HS-5 (cell line): ENCODE data around the gene RRP15.

Experiments used
- DNase-seq: peaks from one replicate; pipeline ENCODE4 v3.0.0-alpha.2; 2012; ENCODE audit warnings: low read depth

Gene RRP15

GRCh38 chr1:218284917-218285635 is at the start of gene RRP15:
TSS of gene RRP15 (plus strand) at chr1:218285293. CDS start at chr1:218285317, 24 bp downstream.
- DNase-seq: peak; percentile 60

- DNase-seq: peak; percentile 14
These were observed 42.9 kb upstream of the RRP15 start for GRCh38 chr1:218242171-218242570.

- DNase-seq: no peak
These were observed 37.8 kb upstream of the RRP15 start for GRCh38 chr1:218247339-218247738.

GRCh38 chr1:218249338-218250140 is 35.6 kb upstream of the RRP15 start:
- no peak for DNase-seq

GRCh38 chr1:218250492-218250891 is 34.6 kb upstream of the RRP15 start:
- DNase-seq: no peak

GRCh38 chr1:218254296-218254946 is 30.7 kb upstream of the RRP15 start:
- DNase-seq: no peak

- DNase-seq: no peak
These were observed 30.0 kb upstream of the RRP15 start for GRCh38 chr1:218255090-218255489.

- DNase-seq: no peak
These were observed 27.7 kb upstream of the RRP15 start for GRCh38 chr1:218257371-218257770.

GRCh38 chr1:218257971-218258370 is 27.1 kb upstream of the RRP15 start:
- no peak for DNase-seq

GRCh38 chr1:218259339-218259738 is 25.8 kb upstream of the RRP15 start:
- DNase-seq: no peak

- no peak for DNase-seq
These were observed 25.3 kb upstream of the RRP15 start for GRCh38 chr1:218259800-218260199.

- DNase-seq: no peak
These were observed 22.8 kb upstream of the RRP15 start for GRCh38 chr1:218262259-218262658.

GRCh38 chr1:218266356-218266755 is 18.7 kb upstream of the RRP15 start:
- DNase-seq: peak; percentile 14

- no peak for DNase-seq
These were observed 12.7 kb upstream of the RRP15 start for GRCh38 chr1:218272366-218272765.

- no peak for DNase-seq
These were observed 11.2 kb upstream of the RRP15 start for GRCh38 chr1:218273762-218274479.

GRCh38 chr1:218274511-218274910 is 10.6 kb upstream of the RRP15 start:
- no peak for DNase-seq

GRCh38 chr1:218275823-218276222 is 9.3 kb upstream of the RRP15 start:
- DNase-seq: no peak

GRCh38 chr1:218281285-218281684 is 3.8 kb upstream of the RRP15 start:
- no peak for DNase-seq

GRCh38 chr1:218284377-218284916 is 646 bp upstream of the RRP15 start:
- no peak for DNase-seq

- DNase-seq: no peak
These were observed 7.4 kb downstream of the RRP15 start for GRCh38 chr1:218292515-218292914.

- no peak for DNase-seq
These were observed 9.5 kb downstream of the RRP15 start for GRCh38 chr1:218294546-218294945.

- DNase-seq: no peak
These were observed 11.1 kb downstream of the RRP15 start for GRCh38 chr1:218296162-218296561.
